ENCODE data around the gene MTOR.

DNA sequence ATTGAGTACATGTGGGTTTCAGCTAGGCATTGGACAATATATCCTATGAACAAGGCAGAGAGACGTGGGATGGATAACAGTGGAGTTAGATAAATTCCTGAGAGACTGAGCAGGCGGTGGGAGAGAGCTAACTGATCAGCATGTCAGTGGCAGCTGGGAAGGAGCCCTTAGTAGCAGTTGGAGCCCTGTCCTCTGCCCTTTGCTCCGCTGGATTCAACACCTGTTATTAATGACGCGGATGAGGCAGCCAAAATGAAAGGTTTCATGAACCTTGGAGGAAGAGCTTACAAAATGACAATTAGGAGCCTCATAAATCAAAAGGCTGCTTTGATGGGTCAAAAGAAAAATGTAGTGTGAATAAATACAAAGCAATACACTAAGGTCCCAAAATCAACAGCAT, 26.7 kb upstream of the MTOR start:
- TF ChIP-seq EZH2 (IDR thresholded peaks at IDR 0.05): no peak
- TF ChIP-seq, protein P1, sequence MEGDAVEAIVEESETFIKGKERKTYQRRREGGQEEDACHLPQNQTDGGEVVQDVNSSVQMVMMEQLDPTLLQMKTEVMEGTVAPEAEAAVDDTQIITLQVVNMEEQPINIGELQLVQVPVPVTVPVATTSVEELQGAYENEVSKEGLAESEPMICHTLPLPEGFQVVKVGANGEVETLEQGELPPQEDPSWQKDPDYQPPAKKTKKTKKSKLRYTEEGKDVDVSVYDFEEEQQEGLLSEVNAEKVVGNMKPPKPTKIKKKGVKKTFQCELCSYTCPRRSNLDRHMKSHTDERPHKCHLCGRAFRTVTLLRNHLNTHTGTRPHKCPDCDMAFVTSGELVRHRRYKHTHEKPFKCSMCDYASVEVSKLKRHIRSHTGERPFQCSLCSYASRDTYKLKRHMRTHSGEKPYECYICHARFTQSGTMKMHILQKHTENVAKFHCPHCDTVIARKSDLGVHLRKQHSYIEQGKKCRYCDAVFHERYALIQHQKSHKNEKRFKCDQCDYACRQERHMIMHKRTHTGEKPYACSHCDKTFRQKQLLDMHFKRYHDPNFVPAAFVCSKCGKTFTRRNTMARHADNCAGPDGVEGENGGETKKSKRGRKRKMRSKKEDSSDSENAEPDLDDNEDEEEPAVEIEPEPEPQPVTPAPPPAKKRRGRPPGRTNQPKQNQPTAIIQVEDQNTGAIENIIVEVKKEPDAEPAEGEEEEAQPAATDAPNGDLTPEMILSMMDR (IDR thresholded peaks at IDR 0.05): no peak

All from neural progenitor cell (in vitro differentiated cells).